ENCODE measurements around the gene ATP6V0C. TPM values are rescaled to one million over a fixed set of nuclear protein-coding genes. Genes with fewer than 3 reads are reported as not detected.

The ATP6V0C gene
- total and polyA plus RNA-seq, 9 donors, result 34.8 to 143 (median 119) TPM

GRCh38 chr16:2527784-2528100 lies 14.0 kb downstream of the ATP6V0C start:
- Histone ChIP-seq H3K9me3 (no peaks in the 10 kb centered on the region), H3K36me3 (no peaks in the 10 kb centered on the region), H3K27me3 (no peaks in the 10 kb centered on the region), H3K4me1 (ENCODE audit: insufficient read depth) (peaks cover 2% of the 10 kb centered on the region), H3K4me3 (no peak overlapping the region), H3K27ac (no peak overlapping the region)
- DNase-seq, result peak in 1 of 5 donors; percentile 37
- intact Hi-C loops (cut with DNase I), result no loop called here
- 94 to 95% (median 94%) methylated on average over 24 of the region's 24 CpGs for WGBS, 3 donors
- TF ChIP-seq CTCF (IDR thresholded peaks at IDR 0.05), result no peak
- no peak for TF ChIP-seq EP300 (IDR thresholded peaks at IDR 0.05)
- TF ChIP-seq POLR2A (IDR thresholded peaks at IDR 0.05), result no peak

GRCh38 chr16:2528161-2529060 lies 14.7 kb downstream of the ATP6V0C start:
- Histone ChIP-seq H3K4me1 (ENCODE audit: insufficient read depth) (peaks cover 2% of the 10 kb centered on the region), H3K27me3 (no peaks in the 10 kb centered on the region), H3K9me3 (no peaks in the 10 kb centered on the region), H3K4me3 (no peak overlapping the region), H3K27ac (no peak overlapping the region), H3K36me3 (no peaks in the 10 kb centered on the region)
- 90 to 93% (median 90%) methylated on average over 23 to 36 of the region's 36 CpGs for WGBS, 3 donors
- intact Hi-C loops (cut with DNase I), result no loop called here
- no peak for TF ChIP-seq EP300 (IDR thresholded peaks at IDR 0.05)
- TF ChIP-seq CTCF (IDR thresholded peaks at IDR 0.05), result no peak
- no peak for TF ChIP-seq POLR2A (IDR thresholded peaks at IDR 0.05)
- peak in 1 of 5 donors; percentile 33 for DNase-seq

- H3K9me3 ChIP-seq, result no peaks in the 10 kb centered on the region
- peak in 3 of 5 donors; percentile 31 to 53 (median 44) for DNase-seq
- WGBS, 3 donors, result 70 to 89% (median 86%) methylated on average over 10 to 32 of the region's 32 CpGs
- intact Hi-C loops (cut with DNase I), result no loop called here
- peaks cover 2% of the 10 kb centered on the region for H3K4me1 ChIP-seq (ENCODE audit: insufficient read depth)
- TF ChIP-seq POLR2A (IDR thresholded peaks at IDR 0.05), result no peak
- no peak for TF ChIP-seq EP300 (IDR thresholded peaks at IDR 0.05)
- TF ChIP-seq CTCF (IDR thresholded peaks at IDR 0.05), result no peak
- no peak overlapping the region for H3K27ac ChIP-seq
- H3K27me3 ChIP-seq, result no peaks in the 10 kb centered on the region
- H3K4me3 ChIP-seq, result no peak overlapping the region
- H3K36me3 ChIP-seq, result no peaks in the 10 kb centered on the region
Observed at GRCh38 chr16:2529061-2529931, 15.5 kb downstream of the ATP6V0C start.

GRCh38 chr16:2529961-2530628 lies 16.3 kb downstream of the ATP6V0C start:
- no peak overlapping the region for H3K4me3 ChIP-seq
- H3K36me3 ChIP-seq, result no peaks in the 10 kb centered on the region
- intact Hi-C loops (cut with DNase I), result no loop called here
- H3K27ac ChIP-seq, result no peak overlapping the region
- no peaks in the 10 kb centered on the region for H3K27me3 ChIP-seq
- H3K9me3 ChIP-seq, result no peaks in the 10 kb centered on the region
- WGBS, 3 donors, result 83 to 85% (median 84%) methylated on average over 15 of the region's 15 CpGs
- no peak for TF ChIP-seq POLR2A (IDR thresholded peaks at IDR 0.05)
- TF ChIP-seq CTCF (IDR thresholded peaks at IDR 0.05), result no peak
- TF ChIP-seq EP300 (IDR thresholded peaks at IDR 0.05), result no peak
- peaks cover 2% of the 10 kb centered on the region for H3K4me1 ChIP-seq (ENCODE audit: insufficient read depth)
- peak in 2 of 5 donors; percentile 54 to 57 for DNase-seq

Data from ovary (tissue), 9 donors.